ENCODE measurements around the gene SORL1-AS1.

The SORL1-AS1 gene

DNA sequence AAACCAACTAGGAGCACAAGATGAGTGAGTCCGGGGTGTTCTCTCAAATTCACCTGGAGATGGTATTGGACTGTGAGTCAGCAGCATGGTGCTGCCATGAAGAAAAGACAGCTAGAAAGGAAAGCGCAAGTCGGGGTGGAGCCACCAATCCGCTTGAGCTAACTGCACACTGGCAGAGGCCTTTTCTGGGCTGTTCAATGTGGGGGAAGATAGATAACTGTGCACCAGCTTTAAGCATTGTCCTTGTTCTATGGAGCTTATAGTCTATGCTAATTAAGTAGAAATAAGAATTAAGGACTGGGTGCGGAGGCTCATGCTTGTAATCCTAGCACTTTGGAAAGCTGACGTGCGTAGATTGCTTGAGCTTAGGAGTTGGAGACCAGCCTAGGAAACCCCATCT, 21.9 kb upstream of the SORL1-AS1 start:
- H3K4me3 Mint-ChIP-seq: no peak overlapping the region
- ChIA-PET CTCF (no interaction called here), POLR2A (interaction anchor here (0.6 to 1.3 kb wide), 2 partner anchors 22 to 32 kb away, joined by 3 to 5 read pairs; partner anchors contain the start of genes SORL1 and SORL1-AS1)
- TF ChIP-seq, protein P1, sequence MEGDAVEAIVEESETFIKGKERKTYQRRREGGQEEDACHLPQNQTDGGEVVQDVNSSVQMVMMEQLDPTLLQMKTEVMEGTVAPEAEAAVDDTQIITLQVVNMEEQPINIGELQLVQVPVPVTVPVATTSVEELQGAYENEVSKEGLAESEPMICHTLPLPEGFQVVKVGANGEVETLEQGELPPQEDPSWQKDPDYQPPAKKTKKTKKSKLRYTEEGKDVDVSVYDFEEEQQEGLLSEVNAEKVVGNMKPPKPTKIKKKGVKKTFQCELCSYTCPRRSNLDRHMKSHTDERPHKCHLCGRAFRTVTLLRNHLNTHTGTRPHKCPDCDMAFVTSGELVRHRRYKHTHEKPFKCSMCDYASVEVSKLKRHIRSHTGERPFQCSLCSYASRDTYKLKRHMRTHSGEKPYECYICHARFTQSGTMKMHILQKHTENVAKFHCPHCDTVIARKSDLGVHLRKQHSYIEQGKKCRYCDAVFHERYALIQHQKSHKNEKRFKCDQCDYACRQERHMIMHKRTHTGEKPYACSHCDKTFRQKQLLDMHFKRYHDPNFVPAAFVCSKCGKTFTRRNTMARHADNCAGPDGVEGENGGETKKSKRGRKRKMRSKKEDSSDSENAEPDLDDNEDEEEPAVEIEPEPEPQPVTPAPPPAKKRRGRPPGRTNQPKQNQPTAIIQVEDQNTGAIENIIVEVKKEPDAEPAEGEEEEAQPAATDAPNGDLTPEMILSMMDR (IDR thresholded peaks at IDR 0.05): no peak
- peaks cover 38% of the 10 kb centered on the region for H3K4me1 Mint-ChIP-seq
- ATAC-seq (ENCODE audit: low read depth) (no peak), DNase-seq (no peak)
- H3K36me3 Mint-ChIP-seq (ENCODE audit: low read depth): peaks cover 81% of the 10 kb centered on the region
- no peak overlapping the region for H3K27ac Mint-ChIP-seq
- intact Hi-C loops (cut with micrococcal nuclease): no loop called here
- no peaks in the 10 kb centered on the region for H3K9me3 Mint-ChIP-seq
- H3K27me3 Mint-ChIP-seq: no peaks in the 10 kb centered on the region

DNA sequence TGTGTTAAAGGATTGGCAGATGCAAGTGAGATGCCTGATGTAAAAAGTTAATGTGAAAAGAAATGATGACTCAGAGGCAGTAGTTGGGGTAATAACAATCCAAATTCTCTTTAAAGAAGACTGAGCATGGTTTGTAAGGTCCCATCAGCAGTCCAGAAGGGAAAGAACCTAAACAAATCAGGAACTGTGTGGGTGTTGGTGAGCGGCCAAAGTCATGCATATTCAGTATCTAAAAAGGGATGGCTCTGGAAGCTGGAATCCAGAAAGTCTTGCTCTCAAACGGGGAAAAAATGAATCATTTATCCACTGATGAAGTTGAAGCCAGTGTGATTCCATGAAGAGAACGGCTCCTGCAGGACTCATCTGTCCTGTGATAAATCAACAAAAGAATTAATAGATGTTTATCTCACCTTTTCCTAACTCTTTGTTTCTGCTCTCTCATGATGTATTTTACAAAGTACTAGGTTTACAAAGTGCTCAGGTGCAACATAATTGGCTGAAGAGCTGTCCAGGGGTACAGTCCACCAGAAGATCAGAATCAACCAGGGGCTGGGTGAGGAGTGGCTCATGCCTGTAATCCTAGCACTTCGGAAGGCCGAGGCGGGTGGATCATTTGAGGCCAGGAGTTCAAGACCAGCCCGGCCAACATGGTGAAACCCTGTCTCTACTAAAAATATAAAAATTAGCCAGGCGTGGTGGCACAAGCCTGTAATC, 20.5 kb upstream of the SORL1-AS1 start:
- intact Hi-C loops (cut with micrococcal nuclease): no loop called here
- H3K27ac Mint-ChIP-seq: peak overlapping the region; percentile 24
- H3K4me1 Mint-ChIP-seq: peaks cover 39% of the 10 kb centered on the region
- ChIA-PET CTCF (no interaction called here), POLR2A (no interaction called here)
- DNase-seq (no peak), ATAC-seq (ENCODE audit: low read depth) (no peak)
- no peaks in the 10 kb centered on the region for H3K9me3 Mint-ChIP-seq
- TF ChIP-seq, protein P1 (IDR thresholded peaks at IDR 0.05): no peak
- H3K4me3 Mint-ChIP-seq: no peak overlapping the region
- H3K36me3 Mint-ChIP-seq (ENCODE audit: low read depth): peaks cover 71% of the 10 kb centered on the region
- H3K27me3 Mint-ChIP-seq: no peaks in the 10 kb centered on the region

DNA sequence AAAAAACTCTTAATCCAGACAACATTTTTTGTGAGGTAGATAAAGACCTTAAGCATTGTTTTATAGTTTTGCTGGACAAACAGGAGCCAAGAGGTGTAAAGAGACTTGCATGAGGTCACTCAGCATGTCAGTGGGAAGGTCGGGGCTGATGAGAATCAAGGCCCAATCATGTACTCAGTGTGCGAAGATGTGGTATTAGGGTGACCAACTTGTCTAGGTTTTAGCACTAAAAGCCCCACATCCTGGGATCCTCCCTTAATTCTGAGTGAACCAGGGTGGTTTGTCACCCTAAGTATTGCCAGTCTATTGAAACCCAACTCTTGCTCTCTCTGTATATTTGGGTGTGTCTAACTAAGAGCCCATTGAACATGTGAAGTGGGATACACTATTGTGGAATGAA, 19.5 kb upstream of the SORL1-AS1 start:
- Mint-ChIP-seq H3K4me3 (no peak overlapping the region), H3K36me3 (ENCODE audit: low read depth) (peaks cover 62% of the 10 kb centered on the region), H3K9me3 (no peaks in the 10 kb centered on the region), H3K27ac (no peak overlapping the region), H3K27me3 (no peaks in the 10 kb centered on the region), H3K4me1 (peaks cover 48% of the 10 kb centered on the region)
- POLR2A ChIA-PET: no interaction called here
- ATAC-seq (ENCODE audit: low read depth): no peak
- intact Hi-C loops (cut with micrococcal nuclease): no loop called here
- TF ChIP-seq, protein P1 (IDR thresholded peaks at IDR 0.05): no peak
- CTCF ChIA-PET: no interaction called here
- DNase-seq: no peak

DNA sequence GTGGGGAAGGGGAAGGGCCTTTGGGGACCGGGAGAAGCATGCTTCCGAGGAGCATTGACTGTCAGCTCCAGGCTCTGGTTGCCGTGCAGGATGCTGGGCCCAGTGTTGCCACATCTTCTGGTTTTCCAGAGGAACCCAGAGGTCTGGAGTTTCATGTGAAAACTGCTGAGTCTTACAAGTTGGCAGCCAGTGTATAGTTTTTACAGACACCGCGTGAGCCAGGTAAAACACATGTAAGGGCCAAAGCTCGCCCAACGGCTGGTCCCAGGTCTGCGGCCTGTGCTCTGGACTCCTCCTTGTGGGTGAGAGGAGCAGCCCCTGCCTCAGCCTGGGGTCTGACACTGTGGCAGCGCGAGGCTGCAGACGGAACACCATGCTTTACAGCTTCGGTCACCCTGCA, 18.4 kb upstream of the SORL1-AS1 start:
- POLR2A ChIA-PET: no interaction called here
- H3K4me3 Mint-ChIP-seq: no peak overlapping the region

DNA sequence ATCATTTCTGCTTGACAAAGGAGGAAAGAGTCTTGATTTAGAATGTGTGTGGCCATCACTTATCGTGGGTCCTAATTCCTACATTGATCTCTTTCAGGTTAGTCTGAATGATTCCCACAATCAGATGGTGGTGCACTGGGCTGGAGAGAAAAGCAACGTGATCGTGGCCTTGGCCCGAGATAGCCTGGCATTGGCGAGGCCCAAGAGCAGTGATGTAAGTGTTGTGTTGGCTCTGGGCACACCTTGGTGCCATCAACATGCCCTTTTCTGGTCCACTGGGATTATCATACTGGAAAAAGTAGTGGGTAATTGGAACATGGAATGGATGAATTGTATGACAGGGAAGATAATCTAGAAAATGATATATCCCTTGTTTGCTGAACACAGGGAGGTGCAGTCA, 17.1 kb upstream of the SORL1-AS1 start:
- DNase-seq (no peak), ATAC-seq (ENCODE audit: low read depth) (no peak)
- H3K4me3 Mint-ChIP-seq: no peak overlapping the region
- H3K27ac Mint-ChIP-seq: no peak overlapping the region
- intact Hi-C loops (cut with micrococcal nuclease): loop anchor here (5.0 kb wide), 1 partner anchor 148 kb away; no protein-coding TSS in a partner anchor
- ChIA-PET POLR2A (no interaction called here), CTCF (no interaction called here)
- no peaks in the 10 kb centered on the region for H3K27me3 Mint-ChIP-seq
- peaks cover 66% of the 10 kb centered on the region for H3K4me1 Mint-ChIP-seq
- peaks cover 46% of the 10 kb centered on the region for H3K36me3 Mint-ChIP-seq (ENCODE audit: low read depth)
- no peaks in the 10 kb centered on the region for H3K9me3 Mint-ChIP-seq
- TF ChIP-seq, protein P1 (IDR thresholded peaks at IDR 0.05): no peak

More for the DNA sequence above, 18.4 kb upstream of the SORL1-AS1 start:
- Mint-ChIP-seq H3K27ac (no peak overlapping the region), H3K9me3 (no peaks in the 10 kb centered on the region), H3K36me3 (ENCODE audit: low read depth) (peaks cover 55% of the 10 kb centered on the region), H3K4me1 (peaks cover 54% of the 10 kb centered on the region), H3K27me3 (no peaks in the 10 kb centered on the region)
- TF ChIP-seq, protein P1 (IDR thresholded peaks at IDR 0.05): no peak
- CTCF ChIA-PET: no interaction called here
- intact Hi-C loops (cut with micrococcal nuclease): no loop called here
- no peak for ATAC-seq (ENCODE audit: low read depth)
- no peak for DNase-seq
